Endothelial cell of umbilical vein (primary cell): ENCODE data around the gene EDN1. TPM values are rescaled to one million over a fixed set of nuclear protein-coding genes. Genes with fewer than 3 reads are reported as not detected.

Experiments
- BruUV-seq: library from RNA; stranded (reverse); fragments of 400-500 nt; replicated peaks from 2 replicates; lab custom pipeline; 2021; lab: Mats Ljungman, UMichigan
- CTCF ChIA-PET: fragments of 300-600, 350-600 bp; sonication (Branson Sonifier 250); formaldehyde crosslinking; loops from one replicate; lab custom pipeline; 2021; ENCODE audit warnings: antibody characterized with exemption, inconsistent platforms; lab: Charles Lee
- POLR2A ChIA-PET: fragments of 300-600, 350-600 bp; sonication (Branson Sonifier 250); formaldehyde crosslinking; loops from one replicate; lab custom pipeline; 2021; ENCODE audit warnings: antibody characterized with exemption, inconsistent platforms; lab: Charles Lee
- DNase-seq: peaks from one replicate; pipeline ENCODE4 v3.0.0-alpha.2; 2011; ENCODE audit warnings: low read depth, low spot score
- FAIRE-seq: peaks from 2 replicates; lab custom pipeline; 2011; peaks lifted over from hg19 to GRCh38; lab: Jason Lieb, UNC
- H2AFZ ChIP-seq: 2 replicates; pipeline ENCODE4 v1.6.0; 2012; ENCODE audit warnings: low read depth, low read length, control low read depth, inconsistent platforms
- H3K27ac ChIP-seq: 2 replicates; pipeline ENCODE4 v1.5.1; 2011; ENCODE audit warnings: low read depth, mild to moderate bottlenecking, control low read depth, low read length, moderate library complexity; ENCODE audit not compliant: insufficient read depth
- H3K27me3 ChIP-seq, 2 experiments: 2 replicates each; pipeline versions ENCODE4 v1.6.0 to v1.6.1; 2011; ENCODE audit warnings: low read length in 2 of 2, mixed read lengths in 1 of 2; ENCODE audit not compliant: control insufficient read depth in 2 of 2, insufficient read depth in 2 of 2
- H3K36me3 ChIP-seq, 2 experiments: 2 replicates in 1 of 2; 3 replicates in 1 of 2; pipeline ENCODE4 v1.5.1; 2011; ENCODE audit warnings: low read length in 2 of 2, mild to moderate bottlenecking in 1 of 2, moderate library complexity in 1 of 2; ENCODE audit not compliant: control insufficient read depth in 2 of 2, insufficient read depth in 2 of 2; ENCODE audit errors: extremely low read depth in 1 of 2
- H3K4me1 ChIP-seq: 3 replicates; pipeline ENCODE4 v1.5.1; 2011; ENCODE audit warnings: mild to moderate bottlenecking, low read length; ENCODE audit not compliant: control insufficient read depth, insufficient read depth; ENCODE audit errors: extremely low read depth
- H3K4me2 ChIP-seq: 2 replicates; pipeline ENCODE4 v1.6.1; 2011; ENCODE audit warnings: low read length, control low read depth, mixed read lengths; ENCODE audit not compliant: insufficient read depth
- H3K4me3 ChIP-seq, 3 experiments: fragments of 200-600 bp in 1 of 3; sonication (generic), shearing (Covaris generic) in 1 of 3; replicated peaks in 1 of 3; 2 replicates each; pipeline ENCODE4 v1.5.1; 2011 to 2016; ENCODE audit warnings: control low read depth in 3 of 3, low read length in 3 of 3, mild to moderate bottlenecking in 2 of 3, inconsistent platforms in 1 of 3, low read depth in 1 of 3, moderate library complexity in 1 of 3; ENCODE audit not compliant: insufficient read depth in 1 of 3
- H3K79me2 ChIP-seq: 2 replicates; pipeline ENCODE4 v1.6.0; 2012; ENCODE audit warnings: low read length, inconsistent platforms; ENCODE audit not compliant: control insufficient read depth, insufficient read depth
- H3K9ac ChIP-seq: replicated peaks from 2 replicates; pipeline ENCODE3; 2011; ENCODE audit warnings: low read length, control low read depth; ENCODE audit not compliant: insufficient read depth; ENCODE audit errors: extremely low read depth
- H3K9me1 ChIP-seq: replicated peaks from 3 replicates; pipeline ENCODE4 v1.6.0; 2011; ENCODE audit warnings: mild to moderate bottlenecking, low read length; ENCODE audit not compliant: control insufficient read depth, insufficient read depth; ENCODE audit errors: extremely low read depth
- H3K9me3 ChIP-seq: replicated peaks from 2 replicates; pipeline ENCODE4 v1.5.1; 2012; ENCODE audit warnings: low read length, inconsistent platforms; ENCODE audit not compliant: control insufficient read depth, insufficient read depth
- H4K20me1 ChIP-seq: replicated peaks from 2 replicates; pipeline ENCODE3; 2011; ENCODE audit warnings: mild to moderate bottlenecking, low read length; ENCODE audit not compliant: control insufficient read depth, insufficient read depth; ENCODE audit errors: extremely low read depth
- CTCF ChIP-seq, 2 donors: IDR thresholded peaks; 1 replicate in 1 of 2; 2 replicates in 1 of 2; pipeline ENCODE4 v1.5.1; 2011; ENCODE audit warnings: low read length in 2 of 2, mild to moderate bottlenecking in 2 of 2, moderate library complexity in 2 of 2, control low read depth in 1 of 2, inconsistent platforms in 1 of 2, low read depth in 1 of 2; ENCODE audit not compliant: insufficient read depth in 1 of 2; ENCODE audit errors: extremely low read depth in 1 of 2
- EZH2 ChIP-seq: IDR thresholded peaks from 2 replicates; pipeline ENCODE4 v1.6.1; 2012; ENCODE audit warnings: borderline replicate concordance, low read depth, mild to moderate bottlenecking, moderate library complexity, low read length, inconsistent platforms; ENCODE audit not compliant: severe bottlenecking
- FOS ChIP-seq: IDR thresholded peaks from 2 replicates; pipeline ENCODE4 v1.6.1; 2011; ENCODE audit warnings: mild to moderate bottlenecking, low read length, moderate library complexity, borderline replicate concordance; ENCODE audit not compliant: insufficient read depth
- GATA2 ChIP-seq: IDR thresholded peaks from 2 replicates; pipeline ENCODE4 v1.7.0; 2011; ENCODE audit warnings: low read depth, mild to moderate bottlenecking, moderate library complexity, mixed read lengths, low read length; ENCODE audit not compliant: insufficient read length, insufficient read depth
- JUN ChIP-seq: IDR thresholded peaks from 2 replicates; pipeline ENCODE4 v1.6.1; 2011; ENCODE audit warnings: borderline replicate concordance, low read depth; ENCODE audit not compliant: insufficient read length, insufficient read depth
- MAX ChIP-seq: IDR thresholded peaks from 2 replicates; pipeline ENCODE4 v1.6.1; 2011; ENCODE audit not compliant: insufficient read depth, insufficient read length
- MYC ChIP-seq: IDR thresholded peaks from one replicate; pipeline ENCODE4 v1.6.1; 2011; ENCODE audit warnings: mild to moderate bottlenecking, low read depth, low read length
- POLR2A ChIP-seq: IDR thresholded peaks from 2 replicates; pipeline ENCODE4 v1.6.1; 2012; ENCODE audit warnings: low read depth, mild to moderate bottlenecking, control low read depth, low read length
- POLR2AphosphoS5 ChIP-seq: IDR thresholded peaks from 2 replicates; pipeline ENCODE4 v1.6.1; 2012; ENCODE audit warnings: low read depth, mild to moderate bottlenecking, control low read depth, low read length, moderate library complexity; ENCODE audit not compliant: insufficient read depth
- dilution Hi-C: fragments of 300-500 bp; cut with MboI; formaldehyde crosslinking; loops from one replicate; pipeline ENCODE4 v1.15.0; 2019; ENCODE audit warnings: low sequenced_read_pairs; ENCODE audit not compliant: extremely low pct_ligation_motif_present
- intact Hi-C: fragments of 100-400 bp; cut with micrococcal nuclease; formaldehyde crosslinking; loops from one replicate; pipeline ENCODE4 v1.10.0; 2022
- polyA plus RNA-seq, 4 experiments: library from polyadenylated mRNA; depleted of rRNA in 3 of 4; stranded (reverse) in 3 of 4; unstranded in 1 of 4; fragments of >200 nt; gene quantifications; 2 replicates each; pipeline versions ENCODE4 v1.2.1 to v1.2.3, GENCODE V29; 2011 to 2012; ENCODE audit warnings: missing spikeins in 1 of 4
- total RNA-seq: library from RNA; stranded (reverse); gene quantifications from 2 replicates; pipeline ENCODE4 v1.2.3, GENCODE V29; 2021

Gene EDN1
- total and polyA plus RNA-seq, 2 donors (not counting 3 experiments of a cell fraction or from before 2014, with no cell fraction given): 493 to 498 TPM

- Histone ChIP-seq H3K27me3 (no peaks in the 10 kb centered on the region), H3K4me2 (no peak overlapping the region), H3K36me3 (no peaks in the 10 kb centered on the region), H3K4me1 (no peaks in the 10 kb centered on the region), H2AFZ (no peak overlapping the region), H3K9me1 (no peaks in the 10 kb centered on the region), H3K4me3 (no peak overlapping the region), H3K79me2 (no peaks in the 10 kb centered on the region), H3K27ac (no peak overlapping the region), H3K9ac (no peak overlapping the region), H3K9me3 (no peaks in the 10 kb centered on the region), H4K20me1 (no peaks in the 10 kb centered on the region)
- intact Hi-C loops: no loop called here
- no peak for DNase-seq
- dilution Hi-C loops: no loop called here
- BruUV-seq: no TSS peak
- CTCF ChIA-PET: interaction anchor here (1.2 kb wide), 2 partner anchors 16 to 35 kb away, joined by 3 read pairs; no protein-coding TSS in a partner anchor
- no peak for FAIRE-seq
- TF ChIP-seq FOS (no peak), POLR2A (no peak), MYC (no peak), CTCF (IDR thresholded peaks at IDR 0.05; ENCODE audit: extremely low read depth in 1 of 2, insufficient read depth in 1 of 2, low read depth in 1 of 2, low read length in 2 of 2) (no peak), JUN (no peak), POLR2AphosphoS5 (no peak), MAX (no peak), GATA2 (no peak), EZH2 (no peak)
- POLR2A ChIA-PET: no interaction called here
Measured at GRCh38 chr6:12264671-12265070, 25.5 kb upstream of the EDN1 start.
